ENCODE results near the gene ALOXE3.

- TF ChIP-seq CTCF (IDR thresholded peaks at IDR 0.05; ENCODE audit: borderline replicate concordance, extremely low read depth, low read length, poor library complexity, severe bottlenecking) = no peak
- no peak for TF ChIP-seq EZH2 (IDR thresholded peaks at IDR 0.05; ENCODE audit: borderline replicate concordance, low read depth, low read length, severe bottlenecking)
These were observed 70.6 kb downstream of the ALOXE3 start for GRCh38 chr17:8047769-8048110.

Data from DND-41 (cell line).